HepG2 (cell line): ENCODE measurements around the gene MAPK7. TPM values are rescaled to one million over a fixed set of nuclear protein-coding genes. Genes with fewer than 3 reads are reported as not detected.

Experiments used
- ELF1 ChIP-seq: sonication (generic); formaldehyde crosslinking; IDR thresholded peaks from 2 replicates; pipeline ENCODE4 v1.4.0; 2020; ENCODE audit warnings: missing genetic modification reagents
- FOXA1 ChIP-seq, 2 experiments: fragments of 450-650 bp in 1 of 2; sonication (generic) in 1 of 2; formaldehyde crosslinking in 1 of 2; IDR thresholded peaks; 2 replicates each; pipeline versions ENCODE4 v1.4.0 to v1.6.1; 2016 to 2020; ENCODE audit warnings: missing genetic modification reagents in 1 of 2
- SALL1 ChIP-seq: sonication (generic); formaldehyde crosslinking; IDR thresholded peaks from 2 replicates; pipeline ENCODE4 v1.8.0; 2022; ENCODE audit warnings: mild to moderate bottlenecking, missing genetic modification reagents
- SMAD9 ChIP-seq: sonication (generic); formaldehyde crosslinking; IDR thresholded peaks from 2 replicates; pipeline ENCODE4 v1.5.1; 2020; ENCODE audit warnings: mild to moderate bottlenecking, missing genetic modification reagents
- ZFP90 ChIP-seq: sonication (generic); formaldehyde crosslinking; IDR thresholded peaks from 2 replicates; pipeline ENCODE4 v1.8.0; 2022; ENCODE audit warnings: missing genetic modification reagents, mild to moderate bottlenecking, inconsistent platforms, borderline replicate concordance
- ZNF432 ChIP-seq: sonication (generic); formaldehyde crosslinking; IDR thresholded peaks from 2 replicates; pipeline ENCODE4 v1.5.0; 2020; ENCODE audit warnings: missing genetic modification reagents, mild to moderate bottlenecking, borderline replicate concordance
- polyA plus RNA-seq, 8 experiments: library from polyadenylated mRNA; depleted of rRNA in 3 of 8; stranded (reverse) in 7 of 8; unstranded in 1 of 8; fragments of >200 nt; fragmentation: Illumina TruSeq in 4 of 8; extraction: Trizol in 4 of 8; gene quantifications; 2 replicates each; pipeline versions ENCODE4 v1.2.1 to v1.2.3, GENCODE V29; 2011 to 2016; ENCODE audit warnings: low read depth in 4 of 8, missing spikeins in 1 of 8, mixed read lengths in 1 of 8; ENCODE audit not compliant: insufficient read depth in 1 of 8
- total RNA-seq, 5 experiments: library from RNA; depleted of rRNA; stranded (reverse); fragments of >200 nt; fragmentation: Illumina TruSeq; extraction: Trizol; gene quantifications; 2 replicates each; pipeline ENCODE4 v1.2.3, GENCODE V29; 2016; ENCODE audit warnings: low read depth in 1 of 5
- TF ChIP-seq, protein P1 (sequence below): sonication (generic); formaldehyde crosslinking; IDR thresholded peaks from 2 replicates; pipeline ENCODE4 v1.4.0; 2020; ENCODE audit warnings: missing genetic modification reagents
- TF ChIP-seq, protein P2 (sequence below): sonication (generic); formaldehyde crosslinking; IDR thresholded peaks from 2 replicates; pipeline ENCODE4 v1.5.1; 2020; ENCODE audit warnings: mild to moderate bottlenecking, missing genetic modification reagents, borderline replicate concordance
- TF ChIP-seq, protein P3 (sequence below): sonication (generic); formaldehyde crosslinking; IDR thresholded peaks from 2 replicates; pipeline ENCODE4 v1.4.0; 2020; ENCODE audit warnings: low read depth, mild to moderate bottlenecking, missing genetic modification reagents
- TF ChIP-seq, protein P4 (sequence below): sonication (generic); formaldehyde crosslinking; IDR thresholded peaks from 2 replicates; pipeline ENCODE4 v1.5.0; 2020; ENCODE audit warnings: mild to moderate bottlenecking, missing genetic modification reagents, borderline replicate concordance
- TF ChIP-seq, protein P5 (sequence below): IDR thresholded peaks from 2 replicates; pipeline ENCODE4 v1.6.1; 2016; ENCODE audit warnings: missing biosample characterization, missing genetic modification reagents, low read depth
- TF ChIP-seq, protein P6 (sequence below): sonication (generic); formaldehyde crosslinking; IDR thresholded peaks from 2 replicates; pipeline ENCODE4 v1.8.1; 2023; ENCODE audit warnings: mild to moderate bottlenecking, missing genetic modification reagents, borderline replicate concordance

The MAPK7 gene
- total and polyA plus RNA-seq, 2 of the 13 experiments (the other 11 are each of a cell fraction or from before 2014, with no cell fraction given), result 2.9 to 5.9 TPM

DNA sequence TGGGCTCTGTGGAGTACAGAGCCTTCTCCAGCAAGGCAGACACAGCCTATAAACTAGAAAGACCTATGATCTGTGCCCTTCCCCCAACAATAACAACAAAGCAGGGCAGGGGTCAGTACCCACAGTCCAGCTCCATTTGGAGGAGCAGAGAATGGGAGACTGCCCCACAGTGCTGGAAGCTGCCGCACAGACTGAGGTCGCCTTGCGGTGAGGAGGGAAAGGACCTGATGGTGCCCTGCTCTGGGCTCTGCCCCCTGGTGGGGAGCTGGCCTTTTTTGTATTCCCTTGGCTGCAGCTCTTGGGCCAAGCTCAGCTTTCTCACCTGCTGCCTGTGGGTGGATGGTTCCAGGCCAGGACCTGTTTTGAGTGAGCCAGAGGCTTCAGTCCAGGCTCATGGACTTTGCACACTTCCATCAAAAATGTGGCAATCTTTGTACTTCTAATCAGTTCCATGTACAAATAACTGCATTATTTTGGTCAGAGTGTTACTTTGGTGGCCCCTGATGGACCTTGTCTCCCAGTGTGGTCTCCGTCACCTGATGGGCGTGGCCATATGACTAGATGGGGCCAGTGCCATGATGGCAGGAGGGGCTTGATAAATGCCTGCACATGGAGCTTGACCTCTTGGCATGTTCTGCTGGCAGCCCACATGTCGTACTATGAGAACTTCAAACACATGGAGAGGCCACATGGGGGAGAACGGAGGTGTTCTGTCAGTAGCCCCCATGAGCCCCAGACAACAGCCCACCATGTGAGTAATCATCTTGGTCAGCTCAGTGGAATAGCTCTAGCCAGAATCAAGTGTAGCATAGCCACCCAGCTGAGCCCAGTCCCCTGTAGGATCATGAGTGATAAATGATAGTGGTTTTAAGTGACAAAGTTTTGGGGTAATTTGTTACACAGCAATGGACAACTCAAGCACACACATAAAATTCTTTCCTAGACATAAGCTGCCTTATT, 40.0 kb upstream of the MAPK7 start (continued):
- TF ChIP-seq, protein P1, sequence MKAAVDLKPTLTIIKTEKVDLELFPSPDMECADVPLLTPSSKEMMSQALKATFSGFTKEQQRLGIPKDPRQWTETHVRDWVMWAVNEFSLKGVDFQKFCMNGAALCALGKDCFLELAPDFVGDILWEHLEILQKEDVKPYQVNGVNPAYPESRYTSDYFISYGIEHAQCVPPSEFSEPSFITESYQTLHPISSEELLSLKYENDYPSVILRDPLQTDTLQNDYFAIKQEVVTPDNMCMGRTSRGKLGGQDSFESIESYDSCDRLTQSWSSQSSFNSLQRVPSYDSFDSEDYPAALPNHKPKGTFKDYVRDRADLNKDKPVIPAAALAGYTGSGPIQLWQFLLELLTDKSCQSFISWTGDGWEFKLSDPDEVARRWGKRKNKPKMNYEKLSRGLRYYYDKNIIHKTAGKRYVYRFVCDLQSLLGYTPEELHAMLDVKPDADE, result no peak
- TF ChIP-seq FOXA1 (IDR thresholded peaks at IDR 0.05) (no peak), FOXA1 (CRISPR knock-in tag; IDR thresholded peaks at IDR 0.05) (peak; percentile 49), SMAD9 (CRISPR knock-in tag) (0 out of 2 replicates have a peak, but pooled peaks have one; percentile 56), SALL1 (CRISPR knock-in tag) (peak; percentile 95), ELF1 (CRISPR knock-in tag) (no peak; the same call in 1 of the 2 replicates), ZFP90 (0 out of 2 replicates have a peak, but pooled peaks have one; percentile 72), ZNF432 (no peak)
- TF ChIP-seq, protein P2, sequence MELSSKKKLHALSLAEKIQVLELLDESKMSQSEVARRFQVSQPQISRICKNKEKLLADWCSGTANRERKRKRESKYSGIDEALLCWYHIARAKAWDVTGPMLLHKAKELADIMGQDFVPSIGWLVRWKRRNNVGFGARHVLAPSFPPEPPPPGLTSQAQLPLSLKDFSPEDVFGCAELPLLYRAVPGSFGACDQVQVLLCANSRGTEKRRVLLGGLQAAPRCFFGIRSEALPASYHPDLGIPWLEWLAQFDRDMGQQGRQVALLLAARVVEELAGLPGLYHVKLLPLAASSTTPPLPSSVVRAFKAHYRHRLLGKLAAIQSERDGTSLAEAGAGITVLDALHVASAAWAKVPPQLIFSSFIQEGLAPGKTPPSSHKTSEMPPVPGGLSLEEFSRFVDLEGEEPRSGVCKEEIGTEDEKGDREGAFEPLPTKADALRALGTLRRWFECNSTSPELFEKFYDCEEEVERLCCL (CRISPR knock-in tag), result peak; percentile 76; the same call in 1 of the 2 replicates
- TF ChIP-seq, protein P3, sequence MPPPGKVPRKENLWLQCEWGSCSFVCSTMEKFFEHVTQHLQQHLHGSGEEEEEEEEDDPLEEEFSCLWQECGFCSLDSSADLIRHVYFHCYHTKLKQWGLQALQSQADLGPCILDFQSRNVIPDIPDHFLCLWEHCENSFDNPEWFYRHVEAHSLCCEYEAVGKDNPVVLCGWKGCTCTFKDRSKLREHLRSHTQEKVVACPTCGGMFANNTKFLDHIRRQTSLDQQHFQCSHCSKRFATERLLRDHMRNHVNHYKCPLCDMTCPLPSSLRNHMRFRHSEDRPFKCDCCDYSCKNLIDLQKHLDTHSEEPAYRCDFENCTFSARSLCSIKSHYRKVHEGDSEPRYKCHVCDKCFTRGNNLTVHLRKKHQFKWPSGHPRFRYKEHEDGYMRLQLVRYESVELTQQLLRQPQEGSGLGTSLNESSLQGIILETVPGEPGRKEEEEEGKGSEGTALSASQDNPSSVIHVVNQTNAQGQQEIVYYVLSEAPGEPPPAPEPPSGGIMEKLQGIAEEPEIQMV (CRISPR knock-in tag), result no peak; the same call in 1 of the 2 replicates
- TF ChIP-seq, protein P4, sequence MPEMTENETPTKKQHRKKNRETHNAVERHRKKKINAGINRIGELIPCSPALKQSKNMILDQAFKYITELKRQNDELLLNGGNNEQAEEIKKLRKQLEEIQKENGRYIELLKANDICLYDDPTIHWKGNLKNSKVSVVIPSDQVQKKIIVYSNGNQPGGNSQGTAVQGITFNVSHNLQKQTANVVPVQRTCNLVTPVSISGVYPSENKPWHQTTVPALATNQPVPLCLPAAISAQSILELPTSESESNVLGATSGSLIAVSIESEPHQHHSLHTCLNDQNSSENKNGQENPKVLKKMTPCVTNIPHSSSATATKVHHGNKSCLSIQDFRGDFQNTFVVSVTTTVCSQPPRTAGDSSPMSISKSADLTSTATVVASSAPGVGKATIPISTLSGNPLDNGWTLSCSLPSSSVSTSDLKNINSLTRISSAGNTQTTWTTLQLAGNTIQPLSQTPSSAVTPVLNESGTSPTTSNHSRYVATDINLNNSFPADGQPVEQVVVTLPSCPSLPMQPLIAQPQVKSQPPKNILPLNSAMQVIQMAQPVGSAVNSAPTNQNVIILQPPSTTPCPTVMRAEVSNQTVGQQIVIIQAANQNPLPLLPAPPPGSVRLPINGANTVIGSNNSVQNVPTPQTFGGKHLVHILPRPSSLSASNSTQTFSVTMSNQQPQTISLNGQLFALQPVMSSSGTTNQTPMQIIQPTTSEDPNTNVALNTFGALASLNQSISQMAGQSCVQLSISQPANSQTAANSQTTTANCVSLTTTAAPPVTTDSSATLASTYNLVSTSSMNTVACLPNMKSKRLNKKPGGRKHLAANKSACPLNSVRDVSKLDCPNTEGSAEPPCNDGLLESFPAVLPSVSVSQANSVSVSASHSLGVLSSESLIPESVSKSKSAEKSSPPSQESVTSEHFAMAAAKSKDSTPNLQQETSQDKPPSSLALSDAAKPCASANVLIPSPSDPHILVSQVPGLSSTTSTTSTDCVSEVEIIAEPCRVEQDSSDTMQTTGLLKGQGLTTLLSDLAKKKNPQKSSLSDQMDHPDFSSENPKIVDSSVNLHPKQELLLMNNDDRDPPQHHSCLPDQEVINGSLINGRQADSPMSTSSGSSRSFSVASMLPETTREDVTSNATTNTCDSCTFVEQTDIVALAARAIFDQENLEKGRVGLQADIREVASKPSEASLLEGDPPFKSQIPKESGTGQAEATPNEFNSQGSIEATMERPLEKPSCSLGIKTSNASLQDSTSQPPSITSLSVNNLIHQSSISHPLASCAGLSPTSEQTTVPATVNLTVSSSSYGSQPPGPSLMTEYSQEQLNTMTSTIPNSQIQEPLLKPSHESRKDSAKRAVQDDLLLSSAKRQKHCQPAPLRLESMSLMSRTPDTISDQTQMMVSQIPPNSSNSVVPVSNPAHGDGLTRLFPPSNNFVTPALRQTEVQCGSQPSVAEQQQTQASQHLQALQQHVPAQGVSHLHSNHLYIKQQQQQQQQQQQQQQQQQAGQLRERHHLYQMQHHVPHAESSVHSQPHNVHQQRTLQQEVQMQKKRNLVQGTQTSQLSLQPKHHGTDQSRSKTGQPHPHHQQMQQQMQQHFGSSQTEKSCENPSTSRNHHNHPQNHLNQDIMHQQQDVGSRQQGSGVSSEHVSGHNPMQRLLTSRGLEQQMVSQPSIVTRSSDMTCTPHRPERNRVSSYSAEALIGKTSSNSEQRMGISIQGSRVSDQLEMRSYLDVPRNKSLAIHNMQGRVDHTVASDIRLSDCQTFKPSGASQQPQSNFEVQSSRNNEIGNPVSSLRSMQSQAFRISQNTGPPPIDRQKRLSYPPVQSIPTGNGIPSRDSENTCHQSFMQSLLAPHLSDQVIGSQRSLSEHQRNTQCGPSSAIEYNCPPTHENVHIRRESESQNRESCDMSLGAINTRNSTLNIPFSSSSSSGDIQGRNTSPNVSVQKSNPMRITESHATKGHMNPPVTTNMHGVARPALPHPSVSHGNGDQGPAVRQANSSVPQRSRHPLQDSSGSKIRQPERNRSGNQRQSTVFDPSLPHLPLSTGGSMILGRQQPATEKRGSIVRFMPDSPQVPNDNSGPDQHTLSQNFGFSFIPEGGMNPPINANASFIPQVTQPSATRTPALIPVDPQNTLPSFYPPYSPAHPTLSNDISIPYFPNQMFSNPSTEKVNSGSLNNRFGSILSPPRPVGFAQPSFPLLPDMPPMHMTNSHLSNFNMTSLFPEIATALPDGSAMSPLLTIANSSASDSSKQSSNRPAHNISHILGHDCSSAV (CRISPR knock-in tag), result no peak
- TF ChIP-seq, protein P5, sequence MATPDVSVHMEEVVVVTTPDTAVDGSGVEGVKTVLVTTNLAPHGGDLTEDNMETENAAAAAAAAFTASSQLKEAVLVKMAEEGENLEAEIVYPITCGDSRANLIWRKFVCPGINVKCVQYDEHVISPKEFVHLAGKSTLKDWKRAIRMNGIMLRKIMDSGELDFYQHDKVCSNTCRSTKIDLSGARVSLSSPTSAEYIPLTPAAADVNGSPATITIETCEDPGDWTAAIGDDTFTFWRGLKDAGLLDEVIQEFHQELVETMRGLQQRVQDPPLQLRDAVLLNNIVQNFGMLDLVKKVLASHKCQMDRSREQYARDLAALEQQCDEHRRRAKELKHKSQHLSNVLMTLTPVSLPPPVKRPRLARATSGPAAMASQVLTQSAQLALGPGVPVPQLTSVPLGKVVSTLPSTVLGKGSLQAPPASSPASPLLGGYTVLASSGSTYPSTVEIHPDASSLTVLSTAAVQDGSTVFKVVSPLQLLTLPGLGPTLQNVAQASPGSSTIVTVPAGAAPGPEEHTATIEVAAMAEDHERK (CRISPR knock-in tag), result no peak
- TF ChIP-seq, protein P6, sequence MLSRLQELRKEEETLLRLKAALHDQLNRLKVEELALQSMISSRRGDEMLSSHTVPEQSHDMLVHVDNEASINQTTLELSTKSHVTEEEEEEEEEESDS (CRISPR knock-in tag), result no peak
